ENCODE measurements around the gene CALR3.
"Not testable (repeated sequence)": the region's sequence is repeated elsewhere in the genome, so short reads cannot be mapped to it uniquely, and the experiment has no call there.

CALR3 gene

GRCh38 chr19:16482745-16483144 is 13.2 kb downstream of the CALR3 start:
- DNase-seq, result no peak

- no peak for DNase-seq
These were observed 18.7 kb downstream of the CALR3 start for GRCh38 chr19:16477311-16477710.

- DNase-seq, result no peak
These were observed 19.6 kb downstream of the CALR3 start for GRCh38 chr19:16476401-16476800.

DNA sequence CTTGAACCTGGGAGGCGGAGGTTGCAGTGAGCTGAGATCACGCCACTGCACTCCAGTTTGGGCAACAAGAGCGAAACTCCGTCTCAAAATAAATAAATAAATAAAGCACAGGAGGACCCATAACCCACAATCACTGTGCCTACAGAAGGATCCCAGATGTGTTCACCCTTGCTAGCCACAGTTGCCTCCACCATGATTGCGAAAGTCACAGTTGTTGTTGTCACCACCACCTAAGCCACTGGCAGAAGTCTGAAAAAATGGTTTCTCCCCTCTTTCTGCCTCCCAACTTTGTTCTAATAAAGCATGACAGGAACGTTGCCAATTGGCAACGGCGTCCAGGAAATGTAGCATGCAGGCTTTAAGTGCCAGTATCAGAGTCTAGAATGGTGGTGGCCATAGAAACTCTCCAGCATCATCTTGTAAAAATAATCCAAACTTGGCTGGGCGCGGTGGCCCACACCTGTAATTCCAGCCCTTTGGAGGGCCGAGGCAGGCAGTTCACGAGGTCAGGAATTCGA is 22.0 kb downstream of the CALR3 start:
- DNase-seq, result no peak

DNA sequence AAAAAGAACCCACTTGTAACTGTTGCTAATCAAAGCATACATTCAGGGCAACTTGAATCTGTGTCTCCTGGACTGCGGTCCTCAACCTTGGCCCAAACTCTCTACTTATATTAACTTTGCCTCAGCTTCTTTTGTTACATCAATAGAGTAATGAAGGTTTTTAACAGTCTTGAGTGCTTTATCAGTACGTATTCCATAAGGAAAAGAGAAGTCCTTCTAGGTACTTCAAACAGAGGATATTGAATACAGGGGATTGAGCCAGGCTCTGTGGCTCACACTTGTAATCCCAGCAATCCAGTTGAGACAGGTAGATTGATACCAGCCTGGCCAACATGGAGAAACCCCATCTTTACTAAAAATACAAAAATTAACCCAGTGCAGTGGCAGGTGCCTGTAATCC is 23.0 kb downstream of the CALR3 start:
- no peak for DNase-seq

DNA sequence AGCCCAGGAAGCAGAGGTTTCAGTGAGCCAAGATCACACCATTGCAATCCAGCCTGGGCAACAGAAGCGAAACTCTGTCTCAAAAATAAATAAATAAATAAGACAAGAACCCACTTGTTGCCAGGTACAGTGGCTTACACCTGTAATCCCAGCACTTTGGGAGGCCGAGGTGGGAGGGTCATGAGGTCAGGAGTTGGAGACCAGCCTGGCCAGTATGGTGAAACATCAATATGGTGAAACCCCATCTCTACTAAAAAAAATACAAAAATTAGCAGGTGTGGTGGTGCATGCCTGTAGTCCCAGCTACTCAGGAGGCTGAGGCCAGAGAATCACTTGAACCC is 23.4 kb downstream of the CALR3 start:
- not testable (repeated sequence) for DNase-seq

DNA sequence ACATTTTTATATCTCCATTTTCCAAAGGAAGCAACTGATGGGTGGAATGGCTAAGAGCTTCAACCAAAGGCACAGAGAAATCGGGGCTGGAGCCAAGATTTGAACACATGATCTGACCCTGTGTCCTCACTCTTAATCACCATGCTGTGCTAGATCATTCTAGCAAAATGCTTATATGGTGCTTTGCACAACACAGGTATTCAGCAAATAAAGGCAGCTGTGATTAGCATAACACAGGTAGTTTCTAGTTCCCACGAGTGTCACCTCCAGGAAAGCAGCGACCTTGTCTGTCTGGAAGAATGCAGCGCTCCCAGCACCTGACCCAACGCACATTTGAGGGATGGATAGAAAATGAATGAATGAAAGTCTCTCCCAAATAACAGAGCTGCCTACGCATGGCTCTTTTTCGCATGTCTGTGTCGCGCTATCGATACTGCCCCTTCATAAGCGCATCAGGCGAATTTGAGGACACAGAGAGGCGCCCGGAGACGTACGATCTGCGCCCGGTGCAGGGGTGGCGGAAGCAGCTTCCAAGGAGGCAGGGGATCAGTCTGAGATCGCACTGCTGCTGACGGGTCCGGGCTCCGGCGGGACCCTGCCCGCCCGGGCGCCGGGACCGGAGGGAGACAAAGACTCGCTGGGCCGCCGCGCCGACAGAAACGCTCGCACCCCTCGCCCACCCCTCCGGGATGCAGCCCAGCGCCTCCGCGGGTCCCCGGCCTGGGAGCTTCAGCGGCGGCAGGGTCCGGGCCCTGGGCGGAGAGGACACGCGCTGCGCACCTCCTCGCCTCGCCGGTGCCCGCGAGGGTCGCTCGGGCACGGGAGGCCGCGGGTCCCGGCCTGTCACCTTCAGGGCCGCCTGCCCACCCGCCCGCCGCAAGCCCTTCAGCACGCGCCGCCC is 24.8 kb downstream of the CALR3 start:
- peak in 1 of 2 donors; percentile 19 for DNase-seq

DNA sequence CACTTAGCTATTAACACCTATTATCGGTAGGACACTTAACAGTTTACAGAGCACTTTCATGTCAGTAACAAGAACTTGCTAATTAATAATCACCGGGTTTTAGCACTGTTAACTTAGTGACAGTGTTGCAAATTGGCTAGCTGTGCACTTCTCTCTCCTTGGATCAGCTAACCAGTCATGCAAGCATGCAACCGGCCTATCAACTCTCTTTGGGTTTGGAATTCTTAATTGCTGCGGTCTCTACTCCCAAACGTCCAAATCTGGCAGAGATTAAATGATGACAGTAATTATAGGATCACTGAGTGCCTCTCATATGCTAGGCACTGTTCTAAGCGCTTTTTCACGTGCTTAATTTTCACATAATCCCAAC is 25.4 kb downstream of the CALR3 start:
- DNase-seq, result no peak

DNA sequence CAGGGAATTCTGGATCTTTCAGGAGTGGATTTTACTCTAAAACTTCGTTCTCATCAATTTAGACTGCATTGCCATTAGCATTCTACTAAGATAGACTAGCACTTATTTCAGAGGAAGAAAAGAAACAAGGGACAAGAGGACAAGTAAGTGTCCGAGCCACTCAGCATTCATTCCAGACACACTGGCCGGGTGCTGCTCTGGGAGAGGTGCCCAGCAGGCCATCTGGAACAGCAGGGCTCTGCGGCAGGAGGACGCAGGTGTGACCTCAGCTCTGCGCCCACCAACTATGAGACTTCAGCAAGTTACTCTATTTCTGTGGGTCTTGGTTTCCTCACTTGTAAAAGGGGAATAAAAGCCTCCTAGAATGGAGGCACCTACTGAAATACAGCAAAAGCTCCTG is 28.4 kb downstream of the CALR3 start:
- DNase-seq, result no peak

GRCh38 chr19:16466802-16467427 is 29.1 kb downstream of the CALR3 start:
- DNase-seq, result not testable (repeated sequence)

GRCh38 chr19:16465239-16465638 is 30.7 kb downstream of the CALR3 start:
- DNase-seq, result no peak

DNA sequence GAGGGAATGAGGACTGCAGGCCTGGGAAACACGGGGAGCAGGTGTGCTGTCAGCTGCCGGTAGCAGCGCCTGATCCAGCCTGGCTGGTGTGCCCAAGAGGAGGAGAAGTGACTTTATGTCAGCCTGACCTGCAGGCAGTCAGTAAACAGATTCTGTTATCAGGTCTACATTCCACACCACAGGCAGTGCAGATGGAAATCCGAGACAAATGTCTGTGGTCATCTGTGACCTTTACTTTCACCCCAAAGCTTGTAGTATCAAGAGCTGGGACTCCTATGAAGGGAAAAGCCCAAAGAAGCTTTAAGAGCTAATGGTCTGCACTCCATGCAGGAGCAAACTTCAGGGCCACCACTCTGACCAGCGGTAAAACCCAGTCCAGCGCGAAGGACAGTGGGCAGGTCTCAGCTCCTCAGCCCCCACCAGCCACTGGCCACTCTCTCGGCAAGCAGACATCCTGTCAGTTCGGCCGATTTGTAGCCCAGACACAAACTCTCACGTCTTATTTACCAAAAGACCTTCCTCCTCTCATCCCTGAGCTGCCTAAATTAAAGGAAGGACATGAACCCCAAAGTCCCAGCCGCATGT is 31.9 kb downstream of the CALR3 start:
- no peak for DNase-seq

GRCh38 chr19:16463341-16463990 is 32.5 kb downstream of the CALR3 start:
- DNase-seq, result no peak

- DNase-seq, result peak in 1 of 2 donors; percentile 12
These were observed 33.2 kb downstream of the CALR3 start for GRCh38 chr19:16462757-16463250.

DNA sequence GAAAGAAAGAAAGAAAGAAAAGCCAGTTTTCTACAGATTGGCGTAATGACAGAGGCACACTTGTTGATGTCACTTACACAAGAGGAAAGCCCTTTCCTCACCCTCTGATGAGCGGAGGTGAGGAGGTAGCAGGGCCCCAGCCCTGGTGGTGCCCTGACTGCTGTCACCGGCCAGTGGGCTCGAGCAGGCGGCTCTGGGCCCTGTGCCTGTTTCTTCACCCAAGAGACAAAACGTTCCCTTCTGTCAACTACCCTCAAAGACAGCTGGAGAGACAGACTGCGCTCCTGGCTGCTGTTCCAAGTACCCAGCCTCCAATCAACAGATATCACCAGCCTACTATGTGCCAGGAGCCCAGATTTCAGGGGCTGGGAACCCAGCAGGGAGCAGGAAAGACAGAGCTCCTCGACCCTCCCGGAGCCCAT is 34.3 kb downstream of the CALR3 start:
- DNase-seq, result no peak

- DNase-seq, result no peak
These were observed 35.5 kb downstream of the CALR3 start for GRCh38 chr19:16460454-16460853.

GRCh38 chr19:16459680-16460079 is 36.3 kb downstream of the CALR3 start:
- DNase-seq, result no peak

GRCh38 chr19:16458391-16459341 is 37.3 kb downstream of the CALR3 start:
- DNase-seq, result no peak

GRCh38 chr19:16457954-16458331 is 38.0 kb downstream of the CALR3 start:
- no peak for DNase-seq

DNA sequence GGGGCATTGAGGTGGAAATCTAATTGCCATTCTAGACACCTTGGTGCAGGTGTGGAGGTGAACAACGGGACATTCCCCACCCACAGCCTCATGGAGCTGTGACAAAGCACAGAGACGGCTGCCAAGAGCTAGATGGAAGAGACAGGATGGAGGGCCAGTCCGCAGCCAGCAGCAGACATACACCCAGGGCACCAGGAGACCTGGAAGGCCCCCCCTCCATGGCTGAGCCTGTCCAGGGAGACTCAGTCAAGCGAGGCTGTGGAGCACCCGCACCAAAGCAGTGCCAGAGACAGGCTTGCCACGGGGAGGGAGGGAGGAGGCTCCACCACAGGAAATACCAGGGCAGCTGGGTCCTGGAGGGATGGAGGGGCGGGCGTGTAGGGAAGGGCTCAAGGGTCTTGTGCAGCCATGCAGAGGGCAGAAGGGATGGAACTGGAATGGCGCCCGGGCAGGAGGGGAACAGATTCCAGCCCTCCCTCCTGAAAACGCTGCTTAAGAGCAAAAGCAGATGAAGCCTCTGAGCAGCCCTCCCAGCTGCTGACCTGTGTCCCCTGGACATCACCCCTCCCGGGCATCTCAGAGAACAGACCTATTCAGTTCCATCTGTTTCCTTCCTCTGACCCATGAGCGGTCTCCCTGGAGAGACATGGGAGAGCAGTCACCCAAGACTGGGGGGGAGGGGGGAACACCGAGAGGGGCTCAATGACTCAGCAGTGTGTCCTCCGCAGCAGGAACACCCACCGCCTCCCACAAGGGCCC is 38.6 kb downstream of the CALR3 start:
- DNase-seq, result no peak

DNA sequence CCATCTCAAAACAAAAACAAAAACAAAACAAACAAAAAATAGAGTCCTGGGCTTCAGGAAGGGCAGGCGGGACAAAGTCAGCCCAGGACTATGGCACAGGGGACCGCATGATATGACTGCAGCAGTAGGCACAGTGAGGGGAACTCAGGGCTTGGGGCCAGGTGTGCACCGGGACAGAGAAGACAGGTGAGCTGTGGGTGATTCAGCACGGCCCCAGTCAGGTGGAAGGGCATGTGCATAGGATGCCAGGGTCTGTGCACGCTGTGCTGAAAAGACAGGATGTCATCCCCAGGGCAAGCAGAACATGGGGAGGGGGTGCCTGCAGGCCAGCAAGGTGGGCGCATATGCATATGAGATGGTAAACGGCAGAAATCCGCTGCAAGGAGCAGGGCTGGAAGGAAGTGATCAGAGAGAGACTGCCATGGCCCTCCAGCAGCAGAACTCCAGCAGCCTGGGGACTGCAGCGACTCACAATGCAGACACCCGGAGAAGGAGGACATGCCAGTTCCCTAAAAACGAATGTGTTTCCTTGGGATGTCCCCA is 39.2 kb downstream of the CALR3 start:
- no peak for DNase-seq

Measured in inflammatory macrophage treated with lipopolysaccharide for 1 hour (primary cell).